Measurements from ENCODE around the gene ZNF804A. TPM values are rescaled to one million over a fixed set of nuclear protein-coding genes. Genes with fewer than 3 reads are reported as not detected.

Gene ZNF804A
- total and polyA plus RNA-seq, 2 of the 8 experiments (the other 6 are each of a cell fraction or from before 2014, with no cell fraction given): 0.02 TPM; not detected in 1

GRCh38 chr2:184637781-184638180, 39.5 kb downstream of the ZNF804A start (continued):
- TF ChIP-seq MAX (IDR thresholded peaks at IDR 0.05): no peak
- TF ChIP-seq TAF7 (optimal IDR thresholded peaks at IDR 0.05; ENCODE audit: borderline replicate concordance, low read depth, low read length): no peak
- TF ChIP-seq RBBP5 (IDR thresholded peaks at IDR 0.05; ENCODE audit: borderline replicate concordance, low read depth, low read length): no peak

Measured in H1 (cell line).